ENCODE data around the gene CXCL11. TPM values are rescaled to one million over a fixed set of nuclear protein-coding genes. Genes with fewer than 3 reads are reported as not detected.
"Not testable (repeated sequence)": the region's sequence is repeated elsewhere in the genome, so short reads cannot be mapped to it uniquely, and the experiment has no call there.

CXCL11 gene
- total RNA-seq (2014; rRNA removed): 0.40 TPM in 1 of 2 replicates, not detected in the other
- not detected for polyA plus RNA-seq (2012)

GRCh38 chr4:76035799-76036380 lies at the start of gene CXCL11:
Gene CXCL11 (minus strand): TSS chr4:76036070. CDS start chr4:76035987, 83 bp downstream.
- no peak for DNase-seq (ENCODE audit: low read depth)

- DNase-seq (ENCODE audit: low read depth): no peak
Observed at GRCh38 chr4:76084542-76084941, 48.7 kb upstream of the CXCL11 start.

GRCh38 chr4:76083386-76083988 lies 47.6 kb upstream of the CXCL11 start:
- DNase-seq (ENCODE audit: low read depth): no peak

GRCh38 chr4:76078033-76078613 lies 42.3 kb upstream of the CXCL11 start:
- DNase-seq (ENCODE audit: low read depth): peak; percentile 31

GRCh38 chr4:76074993-76075600 lies 39.2 kb upstream of the CXCL11 start:
- no peak for DNase-seq (ENCODE audit: low read depth)

GRCh38 chr4:76074468-76074867 lies 38.6 kb upstream of the CXCL11 start, which contains the start of gene ART3:
Gene ART3 (plus strand): TSS chr4:76074709. CDS start chr4:76075890, 1,181 bp downstream.
- DNase-seq (ENCODE audit: low read depth): no peak

- no peak for DNase-seq (ENCODE audit: low read depth)
Observed at GRCh38 chr4:76072760-76073159, 36.9 kb upstream of the CXCL11 start.

- DNase-seq (ENCODE audit: low read depth): peak; percentile 62
Observed at GRCh38 chr4:76067652-76068286, 31.9 kb upstream of the CXCL11 start.

- DNase-seq (ENCODE audit: low read depth): no peak
Observed at GRCh38 chr4:76066546-76066945, 30.7 kb upstream of the CXCL11 start.

GRCh38 chr4:76061982-76062381 lies 26.1 kb upstream of the CXCL11 start:
- no peak for DNase-seq (ENCODE audit: low read depth)

GRCh38 chr4:76061421-76061820 lies 25.6 kb upstream of the CXCL11 start:
- no peak for DNase-seq (ENCODE audit: low read depth)

GRCh38 chr4:76060506-76060905 lies 24.6 kb upstream of the CXCL11 start:
- no peak for DNase-seq (ENCODE audit: low read depth)

GRCh38 chr4:76059750-76060149 lies 23.9 kb upstream of the CXCL11 start:
- no peak for DNase-seq (ENCODE audit: low read depth)

- no peak for DNase-seq (ENCODE audit: low read depth)
Observed at GRCh38 chr4:76058888-76059426, 23.1 kb upstream of the CXCL11 start.

- DNase-seq (ENCODE audit: low read depth): no peak
Observed at GRCh38 chr4:76058302-76058701, 22.4 kb upstream of the CXCL11 start.

- DNase-seq (ENCODE audit: low read depth): no peak
Observed at GRCh38 chr4:76055421-76055820, 19.6 kb upstream of the CXCL11 start.

- DNase-seq (ENCODE audit: low read depth): no peak
Observed at GRCh38 chr4:76055016-76055415, 19.1 kb upstream of the CXCL11 start.

- DNase-seq (ENCODE audit: low read depth): no peak
Observed at GRCh38 chr4:76053730-76054129, 17.9 kb upstream of the CXCL11 start.

GRCh38 chr4:76050560-76051050 lies 14.7 kb upstream of the CXCL11 start:
- DNase-seq (ENCODE audit: low read depth): not testable (repeated sequence)

- DNase-seq (ENCODE audit: low read depth): not testable (repeated sequence)
Observed at GRCh38 chr4:76049860-76050416, 14.1 kb upstream of the CXCL11 start.

GRCh38 chr4:76044686-76045085 lies 8.8 kb upstream of the CXCL11 start:
- DNase-seq (ENCODE audit: low read depth): not testable (repeated sequence)
